Spleen (tissue), 11 donors: Measurements from ENCODE around the gene AHNAK2. TPM values are rescaled to one million over a fixed set of nuclear protein-coding genes. Genes with fewer than 3 reads are reported as not detected.

Experiments used
- DNase-seq: peaks from one replicate; pipeline ENCODE4 v3.0.0-alpha.2; 2020
- H3K27ac ChIP-seq, 8 donors: fragments of 200-600 bp; sonication (generic) in 7 of 8; 1 replicate in 4 of 8; 2 replicates in 4 of 8; pipeline versions ENCODE4 v1.5.0 to v1.8.0; 2016 to 2021; ENCODE audit warnings: inconsistent platforms in 4 of 8, mild to moderate bottlenecking in 4 of 8, moderate library complexity in 1 of 8
- H3K27me3 ChIP-seq, 7 donors: fragments of 200-600 bp; sonication (generic) in 6 of 7; replicated peaks in 1 of 7; 1 replicate in 4 of 7; 2 replicates in 3 of 7; pipeline versions ENCODE4 v1.5.0 to v1.8.0; 2016 to 2021; ENCODE audit warnings: inconsistent platforms in 3 of 7, mild to moderate bottlenecking in 1 of 7
- H3K36me3 ChIP-seq, 6 donors: fragments of 200-600 bp; sonication (generic) in 5 of 6; 1 replicate in 4 of 6; 2 replicates in 2 of 6; pipeline versions ENCODE4 v1.5.0 to v1.8.0; 2016 to 2021; ENCODE audit warnings: inconsistent platforms in 2 of 6
- H3K4me1 ChIP-seq, 6 donors: fragments of 200-600 bp; sonication (generic) in 5 of 6; 1 replicate in 3 of 6; 2 replicates in 3 of 6; pipeline versions ENCODE4 v1.5.0 to v1.8.0; 2016 to 2021; ENCODE audit warnings: inconsistent platforms in 3 of 6
- H3K4me3 ChIP-seq, 8 donors: fragments of 200-600 bp; sonication (generic) in 7 of 8; 1 replicate in 4 of 8; 2 replicates in 4 of 8; pipeline versions ENCODE4 v1.5.0 to v1.8.0; 2016 to 2021; ENCODE audit warnings: inconsistent platforms in 4 of 8, mild to moderate bottlenecking in 4 of 8, moderate library complexity in 2 of 8
- H3K9me3 ChIP-seq, 8 donors: fragments of 200-600 bp; sonication (generic) in 7 of 8; 1 replicate in 4 of 8; 2 replicates in 4 of 8; pipeline versions ENCODE4 v1.5.0 to v1.8.0; 2016 to 2021; ENCODE audit warnings: inconsistent platforms in 4 of 8
- CTCF ChIP-seq, 11 experiments: fragments of 200-600 bp in 7 of 11; fragments of 450-650 bp in 4 of 11; sonication (generic) in 4 of 11; IDR thresholded peaks in 8 of 11; conservative IDR thresholded peaks in 3 of 11; 1 replicate in 7 of 11; 2 replicates in 4 of 11; pipeline versions ENCODE4 v1.4.0 to v1.8.0; 2016 to 2021; ENCODE audit warnings: antibody characterized with exemption in 11 of 11, inconsistent platforms in 4 of 11, mild to moderate bottlenecking in 1 of 11
- POLR2A ChIP-seq, 3 donors: fragments of 450-650 bp; IDR thresholded peaks; one replicate each; pipeline ENCODE4 v1.5.1; 2017; ENCODE audit warnings: antibody characterized with exemption in 3 of 3, mild to moderate bottlenecking in 1 of 3
- POLR2AphosphoS5 ChIP-seq, 3 donors: sonication (generic); formaldehyde crosslinking; IDR thresholded peaks; one replicate each; pipeline ENCODE4 v1.5.1; 2017; ENCODE audit warnings: antibody characterized with exemption in 3 of 3
- WGBS, 5 donors: extraction: QIAGEN DNeasy Blood & Tissue Kit in 3 of 5; methylation state at CpG; one replicate each; pipeline versions ENCODE4 v1.1.5 to v1.1.7; 2013 to 2018; 5-methylcytosine and 5-hydroxymethylcytosine counted together
- intact Hi-C: fragments of 100-400 bp; cut with DNase I; formaldehyde crosslinking; loops from one replicate; pipeline ENCODE4 v1.15.0; 2023; ENCODE audit warnings: low total_unique reads
- polyA plus RNA-seq, 3 donors: library from polyadenylated mRNA; stranded (reverse); fragments of 200-250 nt; gene quantifications; one replicate each; pipeline ENCODE4 v1.2.1, GENCODE V29; 2013
- total RNA-seq, 7 donors: library from RNA; depleted of rRNA in 3 of 7; stranded (reverse); fragments of >200 nt in 3 of 7; fragmentation: NEBNext Ultra II Directional in 4 of 7; extraction: Animal tissue kit (Norgen Biotek cat#: 25700) in 4 of 7; gene quantifications; one replicate each; pipeline versions ENCODE4 v1.1.0 to v1.2.1, GENCODE V29; 2016 to 2021
- donor health status: healthy with polysubstance abuse.
- donor health status: DM: no; HTN: no; CAD: no; lungs with moderate emphysema.
- donor health status: DM: no; HTN: no; CAD: no.
- donor health status: Bipolar disorder and iron deficiency.
- donor health status: healthy.
- donor health status: DM: no; HTN: no; CAD: no.
- donor health status: DM: yes; HTN: yes; CAD: no.

AHNAK2 gene
- total and polyA plus RNA-seq, 10 donors, result 0.26 to 1.3 (median 0.71) TPM

GRCh38 chr14:104931304-104931770, 46.8 kb downstream of the AHNAK2 start:
- H3K4me3 ChIP-seq, result no peak overlapping the region
- no peaks in the 10 kb centered on the region for H3K9me3 ChIP-seq
- intact Hi-C loops, result no loop called here
- H3K27me3 ChIP-seq, result peaks cover 0 to 55% (median 3%) of the 10 kb centered on the region in 7 donors
- TF ChIP-seq POLR2A (IDR thresholded peaks at IDR 0.05), result no peak
- TF ChIP-seq POLR2AphosphoS5 (IDR thresholded peaks at IDR 0.05), result no peak
- TF ChIP-seq CTCF (IDR thresholded peaks at IDR 0.05 in 8 of 11, conservative IDR thresholded peaks at IDR 0.05 in 3 of 11), result no peak
- DNase-seq, result no peak
- H3K36me3 ChIP-seq, result no peaks in the 10 kb centered on the region
- peaks cover 6 to 50% (median 30%) of the 10 kb centered on the region in 6 donors for H3K4me1 ChIP-seq
- no peak overlapping the region for H3K27ac ChIP-seq
- 70 to 84% (median 78%) methylated on average over 8 to 9 of the region's 9 CpGs for WGBS, 5 donors

GRCh38 chr14:104930526-104931303, 47.5 kb downstream of the AHNAK2 start:
- H3K27me3 ChIP-seq, result peaks cover 0 to 55% (median 3%) of the 10 kb centered on the region in 7 donors
- H3K9me3 ChIP-seq, result no peaks in the 10 kb centered on the region
- peaks cover 10 to 57% (median 36%) of the 10 kb centered on the region in 6 donors for H3K4me1 ChIP-seq
- intact Hi-C loops, result no loop called here
- H3K4me3 ChIP-seq, result no peak overlapping the region
- WGBS, 5 donors, result 82 to 92% (median 86%) methylated on average over 10 of the region's 10 CpGs
- H3K36me3 ChIP-seq, result no peaks in the 10 kb centered on the region
- DNase-seq, result no peak
- TF ChIP-seq CTCF (IDR thresholded peaks at IDR 0.05 in 8 of 11, conservative IDR thresholded peaks at IDR 0.05 in 3 of 11) (no peak), POLR2AphosphoS5 (IDR thresholded peaks at IDR 0.05) (no peak), POLR2A (IDR thresholded peaks at IDR 0.05) (no peak)
- H3K27ac ChIP-seq, result no peak overlapping the region

- peaks cover 12 to 68% (median 48%) of the 10 kb centered on the region in 6 donors for H3K4me1 ChIP-seq
- H3K9me3 ChIP-seq, result no peaks in the 10 kb centered on the region
- H3K36me3 ChIP-seq, result no peaks in the 10 kb centered on the region
- TF ChIP-seq POLR2A (IDR thresholded peaks at IDR 0.05), result no peak
- TF ChIP-seq CTCF (IDR thresholded peaks at IDR 0.05 in 8 of 11, conservative IDR thresholded peaks at IDR 0.05 in 3 of 11), result no peak
- no peak for TF ChIP-seq POLR2AphosphoS5 (IDR thresholded peaks at IDR 0.05)
- WGBS, 5 donors, result 88 to 96% (median 92%) methylated on average over 13 to 15 of the region's 15 CpGs
- H3K27ac ChIP-seq, result no peak overlapping the region
- H3K27me3 ChIP-seq, result peaks cover 0 to 50% (median 3%) of the 10 kb centered on the region in 7 donors
- DNase-seq, result no peak
- intact Hi-C loops, result no loop called here
- no peak overlapping the region for H3K4me3 ChIP-seq
Measured at GRCh38 chr14:104929268-104930230, 48.6 kb downstream of the AHNAK2 start.
